HG03442 (cell line): ENCODE data around the gene PPM1L.

Experiments used
- ATAC-seq: cut with Tn5 transposase; IDR thresholded peaks from one replicate; pipeline ENCODE4 v1.9.1; 2021; ENCODE audit warnings: mild to moderate bottlenecking, moderate library complexity; ENCODE audit not compliant: unreplicated experiment

PPM1L gene

DNA sequence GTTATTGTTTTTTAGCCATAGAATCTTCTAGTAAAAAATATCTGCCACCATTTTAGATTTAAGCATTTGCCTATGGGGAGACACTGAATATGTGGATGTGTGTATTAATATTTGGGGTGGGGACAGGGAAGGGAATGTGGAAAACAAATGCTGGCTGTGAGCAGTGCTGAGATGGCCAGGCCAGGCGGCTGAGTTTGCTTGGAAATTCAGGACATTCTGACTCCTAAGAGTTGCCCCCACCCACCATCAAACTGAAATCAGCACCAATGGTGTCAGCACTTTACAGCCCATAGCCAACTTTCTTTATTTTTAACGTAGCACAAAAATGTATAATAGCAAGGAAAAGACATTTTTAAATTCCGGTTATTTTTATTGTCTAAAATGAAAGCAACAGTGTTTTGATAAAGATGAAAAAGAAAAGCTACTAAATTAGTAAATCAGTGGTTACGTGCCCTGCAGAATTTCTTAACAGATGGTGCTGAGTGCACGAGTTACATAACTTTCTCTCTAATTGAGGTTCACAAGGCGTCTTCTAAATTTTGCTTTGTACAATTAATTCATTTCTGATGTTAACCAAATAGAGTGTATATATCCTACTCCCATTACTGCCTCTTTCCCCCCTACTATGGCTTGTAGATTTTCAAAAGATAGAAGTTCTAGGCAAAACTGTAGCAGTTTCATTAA, 315.1 kb downstream of the PPM1L start:
- ATAC-seq, result no peak

GRCh38 chr3:161072211-161072621, 316.2 kb downstream of the PPM1L start:
- no peak for ATAC-seq

DNA sequence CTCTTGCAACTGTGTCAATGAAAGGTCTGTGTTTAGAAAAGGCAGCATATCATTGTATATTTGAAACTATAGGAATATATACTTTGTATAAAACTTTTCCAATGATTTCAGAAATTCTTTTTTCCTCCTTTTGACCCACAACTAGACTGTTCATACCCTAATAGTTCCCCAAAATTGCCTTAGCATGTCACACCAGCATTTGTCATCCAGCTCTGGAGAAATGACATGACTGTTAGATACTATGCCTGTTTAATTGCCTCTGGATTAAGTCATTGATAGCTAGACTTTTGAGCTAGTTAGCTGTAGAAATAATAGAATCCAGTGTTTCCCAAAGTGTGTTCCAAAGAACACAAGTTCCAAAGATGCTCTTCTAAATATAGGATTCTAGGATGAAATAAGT, 316.7 kb downstream of the PPM1L start:
- no peak for ATAC-seq

- no peak for ATAC-seq
Measured at GRCh38 chr3:161073181-161073580, 317.1 kb downstream of the PPM1L start.

GRCh38 chr3:161081633-161082032, 325.6 kb downstream of the PPM1L start:
- ATAC-seq, result peak; percentile 94

DNA sequence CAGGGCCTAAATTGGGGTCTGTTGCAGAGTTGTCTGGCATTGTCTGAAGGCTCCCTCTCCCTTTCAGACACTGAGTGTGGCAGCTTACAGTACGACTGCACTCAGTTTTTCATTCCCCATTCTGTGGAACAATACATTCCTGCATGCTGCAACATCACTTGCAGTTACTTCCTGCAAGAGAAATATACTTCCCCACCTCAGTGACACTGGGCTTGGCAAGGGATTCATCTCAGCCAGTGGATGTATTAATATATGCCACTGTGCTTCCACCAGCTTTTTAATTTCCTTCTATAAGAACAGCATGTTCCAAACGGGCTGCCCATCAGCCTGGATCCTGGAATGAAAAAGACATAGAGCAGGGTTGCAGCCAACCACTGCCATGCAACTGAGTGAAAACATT, 326.0 kb downstream of the PPM1L start:
- peak; percentile 19 for ATAC-seq

GRCh38 chr3:161083131-161083530, 327.1 kb downstream of the PPM1L start:
- no peak for ATAC-seq

GRCh38 chr3:161084277-161084676, 328.2 kb downstream of the PPM1L start:
- ATAC-seq, result no peak

GRCh38 chr3:161093895-161094294, 337.9 kb downstream of the PPM1L start:
- no peak for ATAC-seq

GRCh38 chr3:161096771-161097367, 340.8 kb downstream of the PPM1L start:
- ATAC-seq, result no peak

- ATAC-seq, result no peak
Measured at GRCh38 chr3:161100994-161101393, 345.0 kb downstream of the PPM1L start.

GRCh38 chr3:161101609-161102008, 345.6 kb downstream of the PPM1L start:
- no peak for ATAC-seq

DNA sequence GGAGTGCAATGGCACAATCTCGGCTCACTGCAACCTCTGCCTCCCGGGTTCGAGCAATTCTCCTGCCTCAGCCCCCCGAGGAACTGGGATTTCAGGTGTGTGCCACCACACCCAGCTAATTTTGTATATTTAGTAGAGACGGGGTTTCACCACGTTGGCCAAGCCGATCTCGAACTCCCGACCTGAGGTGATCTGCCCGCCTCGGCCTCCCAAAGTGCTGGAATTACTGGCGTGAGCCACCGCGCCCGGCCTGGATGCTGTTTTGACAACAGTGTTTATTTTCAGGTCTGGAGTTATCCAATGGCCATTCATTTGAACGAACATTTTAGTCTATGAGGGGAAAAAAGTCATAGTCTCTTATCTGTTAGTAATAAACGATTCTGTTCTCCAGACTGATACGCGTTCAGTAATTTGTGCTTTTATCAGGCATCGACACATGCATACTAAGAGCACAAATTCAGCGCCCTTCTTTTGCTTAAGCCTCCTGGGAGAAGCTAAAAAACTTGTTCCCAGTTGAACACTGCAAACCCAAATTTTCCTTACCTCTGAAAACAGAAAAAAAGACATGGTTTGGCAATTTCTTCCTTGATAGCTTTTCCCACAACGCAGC, 347.9 kb downstream of the PPM1L start:
- no peak for ATAC-seq

DNA sequence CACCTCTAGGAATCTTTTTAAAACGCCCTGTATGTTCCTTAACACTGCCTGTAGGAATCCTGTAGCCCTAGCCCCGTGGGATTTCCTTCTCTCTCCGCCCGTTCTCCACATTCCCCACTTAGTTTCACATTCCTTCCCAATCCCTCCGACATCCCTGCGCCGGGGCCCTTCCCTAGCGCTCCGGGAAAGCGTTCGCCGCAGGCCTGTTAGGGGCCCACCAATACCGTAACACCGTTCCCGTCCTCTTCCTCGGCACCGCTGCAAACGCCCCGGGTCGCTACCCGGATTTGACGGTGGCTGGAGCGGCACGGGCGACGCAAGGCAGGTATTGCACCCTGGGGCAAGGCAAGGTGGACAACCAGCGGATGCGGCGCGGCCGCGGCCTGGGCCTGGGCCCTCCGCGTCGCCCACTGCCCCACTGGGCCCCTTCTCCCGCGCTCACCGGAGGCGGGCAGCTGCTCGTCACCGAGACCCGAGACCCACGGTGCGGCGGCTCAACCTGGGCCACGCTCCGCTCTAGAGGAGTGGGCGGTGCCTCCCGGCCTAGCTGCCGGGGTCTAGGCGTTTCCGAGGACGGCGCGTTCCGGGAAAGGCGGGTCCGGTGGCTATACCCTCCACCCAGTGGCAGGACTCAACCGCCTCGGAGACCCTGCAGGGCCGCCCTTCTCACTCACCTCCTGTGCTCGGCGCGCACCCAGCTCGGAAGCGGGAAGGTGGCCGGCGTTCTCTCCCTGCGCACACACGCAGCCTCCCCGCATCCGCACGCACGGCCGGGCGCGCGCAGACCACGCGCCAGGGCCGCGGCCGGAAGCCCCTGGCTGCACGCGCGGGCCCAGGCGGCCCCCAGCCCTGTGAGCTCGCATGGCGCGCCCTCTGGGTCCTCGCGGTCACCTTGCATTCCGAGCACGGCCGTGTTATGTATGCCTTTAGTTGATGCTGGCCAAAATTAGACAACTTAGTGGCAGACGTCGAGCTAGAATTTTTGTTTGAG, 348.8 kb downstream of the PPM1L start, which contains the start of gene B3GALNT1:
Gene B3GALNT1 (minus strand): TSS at position 789 of the 991 bp plus-strand sequence. CDS start 18,595 bp downstream, outside the sequence.
- peak; percentile 71 for ATAC-seq

- no peak for ATAC-seq
Measured at GRCh38 chr3:161107311-161107710, 351.3 kb downstream of the PPM1L start.

DNA sequence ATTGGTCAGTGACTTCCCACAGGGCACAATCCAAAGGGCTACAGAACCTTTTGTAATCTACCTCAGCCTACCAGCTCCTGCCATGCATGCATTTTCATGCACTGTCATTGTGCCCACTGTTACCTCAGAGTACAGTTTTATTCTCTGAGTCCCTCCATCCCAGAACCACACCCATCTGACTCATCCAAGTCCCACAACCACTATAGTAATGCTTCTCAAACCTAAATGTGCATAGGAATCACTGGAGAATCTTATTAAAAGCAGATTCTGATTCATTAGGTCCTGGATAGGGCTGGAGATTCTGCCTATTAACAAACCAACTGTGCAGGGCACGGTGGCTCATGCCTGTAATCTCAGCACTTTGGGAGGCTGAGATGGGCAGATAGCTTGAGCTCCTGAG, 352.8 kb downstream of the PPM1L start:
- no peak for ATAC-seq

DNA sequence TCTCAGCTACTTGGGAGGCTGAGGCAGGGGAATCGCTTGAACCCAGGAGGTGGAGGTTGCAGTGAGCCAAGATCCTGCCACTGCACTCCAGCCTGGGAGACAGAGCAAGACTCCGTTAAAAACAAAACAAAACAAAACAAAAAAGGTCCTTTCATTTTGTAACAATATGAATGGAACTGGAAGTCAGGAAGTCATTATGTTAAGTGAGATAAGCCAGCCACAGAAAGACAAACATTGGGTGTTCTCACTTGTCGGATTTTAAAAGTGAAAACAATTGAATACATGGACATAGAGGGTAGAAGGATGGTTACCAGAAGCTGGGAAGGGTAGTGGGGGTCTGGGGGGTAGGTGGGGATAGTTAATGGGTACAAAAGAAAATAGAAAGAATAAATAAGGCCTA, 361.6 kb downstream of the PPM1L start:
- ATAC-seq, result no peak

DNA sequence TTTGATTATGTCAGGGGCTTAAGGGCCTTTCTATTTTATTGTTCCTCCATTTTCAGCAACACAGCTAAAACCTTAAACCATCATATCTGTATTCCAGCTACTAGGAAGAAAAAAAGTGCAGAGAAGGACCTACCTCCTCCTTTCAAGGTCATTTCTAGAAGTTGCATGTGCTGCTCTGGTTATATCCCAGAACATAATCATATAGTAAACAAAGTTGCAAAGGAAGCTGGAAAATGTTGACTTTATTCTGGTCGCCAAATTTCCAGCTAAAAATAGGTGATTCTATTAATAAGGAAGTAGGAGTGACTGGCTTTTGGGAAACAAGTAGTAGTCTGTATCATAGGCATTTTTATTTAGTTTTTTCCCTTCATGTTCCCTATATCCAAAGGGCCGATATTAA, 370.5 kb downstream of the PPM1L start:
- no peak for ATAC-seq
